ENCODE results near the gene C22orf23. TPM values are rescaled to one million over a fixed set of nuclear protein-coding genes. Genes with fewer than 3 reads are reported as not detected.
A peak's percentile ranks its signal among the peaks of the same experiment; 100 is the strongest.

Gene C22orf23
- total and polyA plus RNA-seq, 2 of the 13 experiments (the other 11 are each of a cell fraction or from before 2014, with no cell fraction given) = 0.21 to 0.24 TPM

- no peak for TF ChIP-seq NFE2L2 (IDR thresholded peaks at IDR 0.05; ENCODE audit: low read length)
- TF ChIP-seq AGO1 (IDR thresholded peaks at IDR 0.05; ENCODE audit: low read depth, low read length, poor library complexity, severe bottlenecking) = peak; percentile 67
- TF ChIP-seq ZSCAN9 (CRISPR knock-in tag; IDR thresholded peaks at IDR 0.05; ENCODE audit: borderline replicate concordance) = no peak
- no peak for TF ChIP-seq ZMAT3 (CRISPR knock-in tag; conservative IDR thresholded peaks at IDR 0.05)
- no peak for TF ChIP-seq XRCC5 (optimal IDR thresholded peaks at IDR 0.05; ENCODE audit: low read length)
- peak; percentile 62 for TF ChIP-seq MEF2D (CRISPR knock-in tag; IDR thresholded peaks at IDR 0.05)
- TF ChIP-seq ZNF44 (CRISPR knock-in tag; IDR thresholded peaks at IDR 0.05) = peak; percentile 32; the same call in 1 of the 2 replicates
- peak; percentile 74 for TF ChIP-seq ERF (CRISPR knock-in tag; IDR thresholded peaks at IDR 0.05)
- TF ChIP-seq ZNF605 (CRISPR knock-in tag; IDR thresholded peaks at IDR 0.05) = peak; percentile 88
- TF ChIP-seq EED (CRISPR knock-in tag; IDR thresholded peaks at IDR 0.05) = 0 out of 2 replicates have a peak, but pooled peaks have one; percentile 63
- TF ChIP-seq SP1 (IDR thresholded peaks at IDR 0.05) = no peak
- TF ChIP-seq SP1 (CRISPR knock-in tag; IDR thresholded peaks at IDR 0.05) = 0 out of 2 replicates have a peak, but pooled peaks have one; percentile 14
- TF ChIP-seq AGO2 (optimal IDR thresholded peaks at IDR 0.05; ENCODE audit: low read depth, low read length) = peak; percentile 67
- no peak for TF ChIP-seq REXO4 (CRISPR knock-in tag; IDR thresholded peaks at IDR 0.05; ENCODE audit: borderline replicate concordance)
- peak; percentile 87 for TF ChIP-seq MXD4 (CRISPR knock-in tag; IDR thresholded peaks at IDR 0.05)
- peak; percentile 43; the same call in 1 of the 2 replicates for TF ChIP-seq NFKB2 (CRISPR knock-in tag; IDR thresholded peaks at IDR 0.05; ENCODE audit: borderline replicate concordance)
- TF ChIP-seq ZNF501 (CRISPR knock-in tag; IDR thresholded peaks at IDR 0.05) = peak; percentile 90
- 0 out of 2 replicates have a peak, but pooled peaks have one; percentile 24 for TF ChIP-seq ZHX2 (IDR thresholded peaks at IDR 0.05; ENCODE audit: low read depth)
- TF ChIP-seq ZHX2 (CRISPR knock-in tag; IDR thresholded peaks at IDR 0.05; ENCODE audit: borderline replicate concordance) = no peak
- no peak for TF ChIP-seq ZNF484 (CRISPR knock-in tag; IDR thresholded peaks at IDR 0.05; ENCODE audit: borderline replicate concordance, low read depth)
- TF ChIP-seq ZBTB10 (CRISPR knock-in tag; IDR thresholded peaks at IDR 0.05; ENCODE audit: borderline replicate concordance) = no peak
- TF ChIP-seq PCBP1 (IDR thresholded peaks at IDR 0.05; ENCODE audit: borderline replicate concordance, low read depth, low read length) = no peak
- no peak for TF ChIP-seq ZNF576 (CRISPR knock-in tag; IDR thresholded peaks at IDR 0.05)
Measured at GRCh38 chr22:37953437-37954179, at the start of gene C22orf23, which contains the start of gene POLR2F (continued).

Measured in HepG2 (cell line).